GM12874 (cell line): ENCODE data around the gene DISC1.

ENCODE experiments used
- CTCF ChIP-seq: IDR thresholded peaks from 2 replicates; pipeline ENCODE4 v1.5.1; 2011; ENCODE audit warnings: low read depth, mild to moderate bottlenecking, control low read depth, low read length, moderate library complexity; ENCODE audit not compliant: insufficient read depth

Gene DISC1

DNA sequence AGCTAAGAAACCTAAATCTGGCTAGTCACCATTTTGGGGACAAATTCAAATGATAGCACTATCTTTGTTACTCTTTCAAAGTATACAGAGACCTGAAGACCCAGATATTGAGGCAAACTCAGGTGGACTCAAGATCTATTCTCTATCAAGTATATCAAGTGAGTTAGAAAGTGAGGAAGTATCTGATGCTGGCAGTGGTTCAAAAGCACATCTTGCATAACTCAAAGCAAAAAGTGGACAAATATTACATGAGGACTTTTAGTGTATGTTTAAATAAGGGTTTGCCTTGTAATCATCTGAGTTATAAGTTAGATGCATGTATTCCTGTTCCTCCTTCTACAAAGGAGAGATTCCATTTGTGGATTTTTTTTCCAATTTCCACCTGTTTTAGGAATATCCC is 338.4 kb downstream of the DISC1 start:
- no peak for TF ChIP-seq CTCF

DNA sequence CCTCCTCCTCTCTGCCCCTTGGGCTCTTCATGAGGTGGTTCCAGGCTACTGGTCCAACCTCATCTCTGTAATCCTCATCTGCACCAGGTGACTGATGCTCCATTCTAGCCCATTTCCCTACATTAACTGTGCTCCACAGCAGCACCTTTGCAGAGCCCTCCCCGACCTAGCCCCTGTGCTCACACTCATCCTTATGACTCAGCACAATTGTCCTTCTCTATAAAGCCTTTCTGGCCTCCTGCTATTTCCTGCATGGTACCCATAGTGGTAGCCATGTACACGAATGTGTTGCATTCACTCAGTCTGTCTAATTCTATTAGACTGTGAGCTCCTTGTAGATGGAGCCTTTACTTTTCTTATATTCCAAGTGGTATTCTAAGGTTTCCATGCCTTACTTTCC is 339.0 kb downstream of the DISC1 start:
- TF ChIP-seq CTCF, result no peak

GRCh38 chr1:231966983-231967382 is 340.4 kb downstream of the DISC1 start:
- TF ChIP-seq CTCF, result no peak

- no peak for TF ChIP-seq CTCF
Measured at GRCh38 chr1:231969076-231969475, 342.5 kb downstream of the DISC1 start.

- TF ChIP-seq CTCF, result no peak
Measured at GRCh38 chr1:231970684-231971083, 344.1 kb downstream of the DISC1 start.

GRCh38 chr1:231971397-231972110 is 345.0 kb downstream of the DISC1 start:
- TF ChIP-seq CTCF, result no peak

DNA sequence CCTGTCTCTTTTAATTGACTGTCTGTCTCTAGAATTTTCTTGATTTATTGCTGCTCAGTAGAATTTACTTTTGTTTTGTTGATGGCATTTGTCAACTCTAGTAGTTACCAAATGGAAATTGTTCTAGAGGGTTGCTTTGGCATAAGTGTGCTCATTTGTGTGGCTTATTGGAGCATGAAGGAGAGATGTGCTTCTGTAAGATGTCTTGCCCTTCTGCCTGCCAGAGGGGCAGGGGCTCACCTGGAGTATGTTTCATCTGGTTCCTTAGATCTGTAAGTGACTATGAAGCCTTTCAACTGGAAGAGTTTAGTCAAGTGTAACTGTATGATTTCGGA is 345.5 kb downstream of the DISC1 start:
- no peak for TF ChIP-seq CTCF

DNA sequence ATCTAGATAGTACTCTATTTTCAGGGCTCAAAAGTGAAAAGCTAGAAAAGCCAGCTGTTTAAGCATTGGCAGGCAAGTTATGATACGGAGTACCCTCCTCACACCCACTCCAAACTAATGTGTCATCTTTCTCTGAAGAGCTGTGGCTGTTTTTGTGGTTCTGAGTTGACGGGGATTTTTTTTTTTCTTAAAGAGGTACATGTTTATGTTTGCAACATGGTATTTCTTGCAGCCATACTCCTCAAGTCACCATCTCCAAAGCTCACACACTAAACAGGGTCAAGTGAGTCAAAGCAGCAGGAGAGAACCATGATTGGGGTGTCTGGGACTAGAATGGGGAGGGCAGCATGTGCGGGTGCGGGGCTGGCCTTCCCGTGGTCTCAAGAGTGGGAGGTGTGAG is 347.2 kb downstream of the DISC1 start:
- no peak for TF ChIP-seq CTCF
